Heart right ventricle (tissue), 16 donors: ENCODE measurements around the gene SELENOH. TPM values are rescaled to one million over a fixed set of nuclear protein-coding genes. Genes with fewer than 3 reads are reported as not detected.

Experiments
- ATAC-seq, 8 donors: fragments of 200-7000 bp; cut with Tn5 transposase; one replicate each; pipeline ENCODE4 v1.9.1; 2020; ENCODE audit warnings: mild to moderate bottlenecking in 8 of 8, moderate library complexity in 8 of 8, moderate number of reproducible peaks in 1 of 8
- DNase-seq, 2 donors: peaks; one replicate each; pipeline ENCODE4 v3.0.0-alpha.2; 2020
- H3K27ac ChIP-seq, 10 donors: fragments of 200-600 bp; sonication (generic) in 2 of 10; one replicate each; pipeline versions ENCODE4 v1.5.0 to v1.8.0; 2020 to 2022; ENCODE audit warnings: mild to moderate bottlenecking in 3 of 10
- H3K27me3 ChIP-seq, 7 donors: fragments of 200-600 bp; one replicate each; pipeline ENCODE4 v1.8.0; 2021 to 2022; ENCODE audit warnings: mild to moderate bottlenecking in 2 of 7
- H3K36me3 ChIP-seq, 9 donors: fragments of 200-600 bp; sonication (generic) in 1 of 9; one replicate each; pipeline versions ENCODE4 v1.5.0 to v1.8.0; 2020 to 2022; ENCODE audit warnings: mild to moderate bottlenecking in 2 of 9
- H3K4me1 ChIP-seq, 9 donors: fragments of 200-600 bp; sonication (generic) in 1 of 9; one replicate each; pipeline versions ENCODE4 v1.5.0 to v1.8.0; 2020 to 2022; ENCODE audit warnings: mild to moderate bottlenecking in 4 of 9
- H3K4me3 ChIP-seq, 10 donors: fragments of 200-600 bp; sonication (generic) in 2 of 10; one replicate each; pipeline versions ENCODE4 v1.5.0 to v1.8.0; 2020 to 2022; ENCODE audit warnings: mild to moderate bottlenecking in 7 of 10, moderate library complexity in 2 of 10
- H3K9me3 ChIP-seq, 11 donors: fragments of 200-600 bp in 10 of 11; sonication (generic) in 2 of 11; one replicate each; pipeline versions ENCODE4 v1.5.0 to v1.8.0; 2013 to 2022; ENCODE audit warnings: mild to moderate bottlenecking in 2 of 11, control low read depth in 1 of 11, moderate library complexity in 1 of 11
- CTCF ChIP-seq, 9 donors: fragments of 200-600 bp; sonication (generic) in 2 of 9; IDR thresholded peaks; one replicate each; pipeline versions ENCODE4 v1.5.0 to v1.8.0; 2021 to 2022; ENCODE audit warnings: antibody characterized with exemption in 9 of 9, mild to moderate bottlenecking in 5 of 9, moderate library complexity in 1 of 9
- WGBS, 2 donors: extraction: QIAGEN DNeasy Blood & Tissue Kit; methylation state at CpG; one replicate each; pipeline ENCODE4 v1.1.7; 2013; ENCODE audit warnings: inconsistent platforms in 1 of 2; 5-methylcytosine and 5-hydroxymethylcytosine counted together
- intact Hi-C, 10 donors: fragments of 100-400 bp; cut with DNase I; formaldehyde crosslinking; loops; one replicate each; pipeline versions ENCODE4 v1.11.1 to v1.14.2; 2022
- polyA plus RNA-seq, 2 donors: library from polyadenylated mRNA; stranded (reverse); fragments of 200-250 nt; gene quantifications; one replicate each; pipeline ENCODE4 v1.2.3, GENCODE V29; 2013
- total RNA-seq, 10 donors: library from RNA; stranded (reverse); fragmentation: NEBNext Ultra II Directional in 3 of 10; extraction: Animal tissue kit (Norgen Biotek cat#: 25700) in 3 of 10; gene quantifications; one replicate each; pipeline versions ENCODE4 v1.2.1 to v1.2.4, GENCODE V29; 2021 to 2023
- donor health status: Arrhythmogenic right ventricular cardiomyopathy.
- donor health status: ischemic (EF 13 %, LVEDD 7.1; RV severe dilation, severe dysfunction).
- donor health status: healthy with polysubstance abuse.
- donor health status: DM: no; HTN: yes; CAD: no.
- donor health status: DM: no; HTN: no; CAD: no.
- donor health status: ischemic (EF 25% LVEDD 6.9; RV normal size, moderate dysfunction).
- donor health status: ischemic (EF 25% LVEDD 5.7; RV mildly dilated, moderate dysfunction).
- donor health status: healthy.
- donor health status: DM: yes; HTN: yes; CAD: no.
- donor health status: Ischemic cardiomyopathy.
- donor health status: ischemic (EF 35%, LVEDD 5.7; RV mildly dilated, moderate dysfunction).
- donor health status: nonischemic (EF 11% LVEDD 7.7; RV severe dilation, severe dysfunction).
- donor health status: DM: yes; HTN: yes; CAD: no.
- donor health status: PGD.
- donor health status: ischemic (EF 29% LVEDD 5.4; RV normal size, mild dysfunction).
- donor health status: nonischemic (EF 23%, LVEDD 6.1; RV moderate dilation, normal function).

The SELENOH gene
- total and polyA plus RNA-seq, 12 donors = 69.8 to 99.0 (median 77.5) TPM

DNA sequence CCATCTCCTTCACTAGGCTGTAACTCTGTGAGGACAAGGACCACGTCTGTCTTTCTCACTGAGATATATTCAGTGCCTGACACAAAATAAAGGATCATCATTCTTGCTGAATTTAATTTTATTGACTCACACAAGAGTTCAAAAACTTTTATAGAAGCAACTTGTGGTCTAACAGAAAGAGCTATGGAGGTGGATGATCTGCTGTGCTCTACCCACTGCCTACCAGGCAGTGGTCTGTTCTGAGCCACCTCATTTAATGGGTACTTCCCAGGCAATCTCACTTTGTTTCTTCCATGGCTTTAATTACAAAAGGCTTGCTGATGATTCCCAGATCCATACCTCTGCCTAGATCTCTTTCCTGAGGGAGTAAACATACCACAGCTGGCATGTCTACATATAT lies 5.6 kb downstream of the SELENOH start:
- WGBS, 2 donors = 70 to 88% methylated on average over 1 of the region's 1 CpG
- Histone ChIP-seq H3K27ac (no peak overlapping the region), H3K4me1 (peaks cover 2 to 25% (median 19%) of the 10 kb centered on the region in 9 donors), H3K36me3 (peaks cover 0 to 73% (median 20%) of the 10 kb centered on the region in 9 donors), H3K27me3 (no peaks in the 10 kb centered on the region), H3K9me3 (no peaks in the 10 kb centered on the region), H3K4me3 (no peak overlapping the region)
- ATAC-seq (no peak), DNase-seq (no peak)
- intact Hi-C loops = loop anchor here in 2 of 10 donors (10.0 kb wide), 2 partner anchors 58 to 768 kb away; no protein-coding TSS in a partner anchor
- no peak for TF ChIP-seq CTCF (IDR thresholded peaks at IDR 0.05)

DNA sequence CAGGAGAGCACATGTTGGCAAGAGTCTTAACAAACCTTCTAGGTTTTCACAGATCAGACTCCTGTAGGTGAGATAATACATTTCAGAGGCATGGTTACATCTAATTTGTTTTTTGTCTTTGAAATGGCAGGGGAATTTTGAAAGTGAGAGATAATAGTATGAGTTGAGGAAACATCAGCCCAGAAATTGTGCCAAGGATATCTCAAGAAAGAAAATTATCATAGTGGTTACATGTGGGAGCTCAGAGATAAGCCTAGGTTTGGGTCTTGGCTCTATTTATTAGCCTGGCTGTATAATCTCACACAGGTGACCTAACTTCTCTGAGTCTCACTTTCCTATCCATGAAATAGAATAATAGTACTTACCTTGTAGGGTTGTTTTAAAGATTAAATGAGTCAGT lies 9.9 kb downstream of the SELENOH start:
- no peak for TF ChIP-seq CTCF (IDR thresholded peaks at IDR 0.05)
- intact Hi-C loops = loop anchor here in 5 of 10 donors (2.0 to 10.0 kb wide), 4 partner anchors 50 to 766 kb away; no protein-coding TSS in a partner anchor
- DNase-seq = no peak

GRCh38 chr11:57751676-57752253 lies 10.5 kb downstream of the SELENOH start, which contains the start of gene BTBD18:
Gene BTBD18, minus strand, starts transcription at chr11:57751819. Its CDS starts 631 bp downstream, at chr11:57751188.
- DNase-seq (peak in 1 of 2 donors; percentile 23), ATAC-seq (peak; percentile 61 to 89 (median 85))
- peak; percentile 29 to 65 (median 59) for TF ChIP-seq CTCF (IDR thresholded peaks at IDR 0.05)
- intact Hi-C loops = loop anchor here in 6 of 10 donors (2.0 to 10.0 kb wide), 4 partner anchors 49 to 766 kb away; no protein-coding TSS in a partner anchor
- Histone ChIP-seq H3K36me3 (peaks cover 0 to 31% (median 0%) of the 10 kb centered on the region in 9 donors), H3K9me3 (no peaks in the 10 kb centered on the region), H3K4me3 (no peak within 1 kb of the TSS), H3K27ac (peak within 1 kb of the TSS in 4 of 10 donors; percentile 7 to 61 (median 55)), H3K27me3 (no peaks in the 10 kb centered on the region), H3K4me1 (peaks cover 0 to 10% (median 6%) of the 10 kb centered on the region in 9 donors)
- 47 to 49% methylated on average over 10 of the region's 10 CpGs for WGBS, 2 donors

More for the DNA sequence above, 9.9 kb downstream of the SELENOH start:
- Histone ChIP-seq H3K27me3 (no peaks in the 10 kb centered on the region), H3K4me1 (peaks cover 0 to 10% (median 6%) of the 10 kb centered on the region in 9 donors), H3K27ac (peak overlapping the region in 3 of 10 donors; percentile 54 to 61 (median 56)), H3K9me3 (no peaks in the 10 kb centered on the region), H3K36me3 (peaks cover 0 to 36% (median 0%) of the 10 kb centered on the region in 9 donors), H3K4me3 (no peak overlapping the region)
- no peak for ATAC-seq

DNA sequence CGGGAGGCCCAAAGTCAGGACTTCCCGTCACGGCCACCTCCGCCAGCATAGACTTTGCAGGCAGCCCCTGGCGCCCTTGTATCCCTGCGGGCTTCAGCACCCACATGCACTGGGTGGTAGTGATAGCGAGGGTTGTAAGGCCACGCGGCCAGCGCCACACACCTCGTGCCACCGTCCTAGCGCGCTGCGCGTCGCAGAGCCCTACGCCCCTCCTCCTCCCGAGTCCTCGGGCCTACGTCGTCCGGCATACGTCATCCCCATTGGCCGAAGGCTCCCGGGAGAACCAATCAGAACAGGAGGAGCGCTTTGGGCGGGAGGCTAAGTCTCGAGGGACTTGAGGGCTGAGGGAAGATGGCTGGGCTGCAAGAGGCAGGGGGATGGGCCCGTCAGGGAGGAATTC lies 11.7 kb downstream of the SELENOH start:
- peaks cover 0 to 15% (median 6%) of the 10 kb centered on the region in 9 donors for H3K4me1 ChIP-seq
- peak in 4 of 8 donors; percentile 7 to 69 (median 14) for ATAC-seq
- H3K4me3 ChIP-seq = no peak overlapping the region
- TF ChIP-seq CTCF (IDR thresholded peaks at IDR 0.05) = no peak
- H3K27ac ChIP-seq = no peak overlapping the region
- WGBS, 2 donors = 97% methylated on average over 30 of the region's 30 CpGs
- peaks cover 0 to 19% (median 0%) of the 10 kb centered on the region in 9 donors for H3K36me3 ChIP-seq
- intact Hi-C loops = loop anchor here in 6 of 10 donors (2.0 to 10.0 kb wide), 4 partner anchors 48 to 764 kb away; no protein-coding TSS in a partner anchor
- H3K27me3 ChIP-seq = no peaks in the 10 kb centered on the region
- H3K9me3 ChIP-seq = no peaks in the 10 kb centered on the region
- DNase-seq = no peak
